Measurements from ENCODE around the gene HEATR3.

GRCh38 chr16:50021544-50021943, 44.2 kb upstream of the HEATR3 start:
- TF ChIP-seq CTCF (conservative IDR thresholded peaks at IDR 0.05; ENCODE audit: low read depth, low read length) (peak; percentile 19; the same call in 1 of the 2 replicates), EZH2 (IDR thresholded peaks at IDR 0.05; ENCODE audit: borderline replicate concordance, low read depth, low read length, poor library complexity, severe bottlenecking) (no peak)
